OCI-LY1 (cell line): Measurements from ENCODE around the gene POLDIP3.

ENCODE experiments used
- H2AFZ ChIP-seq: fragments of 200-600 bp; sonication (generic), shearing (Covaris generic); 2 replicates; pipeline ENCODE4 v1.6.0; 2014; ENCODE audit warnings: antibody characterized with exemption, mild to moderate bottlenecking, low read length
- H3F3A ChIP-seq: fragments of 200-600 bp; sonication (generic), shearing (Covaris generic); 2 replicates; pipeline ENCODE4 v1.6.0; 2014; ENCODE audit warnings: mild to moderate bottlenecking, antibody characterized with exemption, low read length, moderate library complexity; ENCODE audit not compliant: insufficient read depth
- H3K27ac ChIP-seq: fragments of 200-600 bp; sonication (generic); 2 replicates; pipeline ENCODE4 v1.5.1; 2014; ENCODE audit warnings: low read length, mixed run types, mild to moderate bottlenecking, low read depth; ENCODE audit not compliant: poor library complexity, severe bottlenecking
- H3K27me3 ChIP-seq: fragments of 200-600 bp; sonication (generic); 2 replicates; pipeline ENCODE4 v1.6.0; 2014; ENCODE audit warnings: antibody characterized with exemption, mild to moderate bottlenecking, low read length, moderate library complexity; ENCODE audit not compliant: insufficient read depth
- H3K36me3 ChIP-seq: fragments of 200-600 bp; sonication (generic); 2 replicates; pipeline ENCODE4 v1.6.1; 2014; ENCODE audit warnings: mild to moderate bottlenecking, antibody characterized with exemption, low read length, moderate library complexity, mixed read lengths; ENCODE audit not compliant: insufficient read depth
- H3K4me1 ChIP-seq: fragments of 200-600 bp; sonication (generic); 2 replicates; pipeline ENCODE4 v1.5.1; 2014; ENCODE audit warnings: mild to moderate bottlenecking, low read length, moderate library complexity; ENCODE audit not compliant: insufficient read depth, severe bottlenecking
- H3K4me2 ChIP-seq: fragments of 200-600 bp; sonication (generic), shearing (Covaris generic); 2 replicates; pipeline ENCODE4 v1.6.1; 2014; ENCODE audit warnings: low read length
- H3K4me3 ChIP-seq: fragments of 200-600 bp; sonication (generic); 2 replicates; pipeline ENCODE4 v1.5.1; 2014; ENCODE audit warnings: low read length, low read depth, mild to moderate bottlenecking, mixed read lengths; ENCODE audit not compliant: poor library complexity, severe bottlenecking
- H3K79me2 ChIP-seq: fragments of 200-600 bp; shearing (Covaris generic); 2 replicates; pipeline ENCODE4 v1.6.1; 2016; ENCODE audit warnings: mixed run types, low read length, mixed read lengths; ENCODE audit not compliant: insufficient read depth
- H3K9ac ChIP-seq: fragments of 200-600 bp; sonication (generic), shearing (Covaris generic); 2 replicates; pipeline ENCODE4 v1.6.1; 2014; ENCODE audit warnings: mild to moderate bottlenecking, low read length, mixed read lengths
- H3K9me2 ChIP-seq: fragments of 200-600 bp; sonication (generic), shearing (Covaris generic); 2 replicates; pipeline ENCODE4 v1.6.1; 2014; ENCODE audit warnings: low read depth, mild to moderate bottlenecking, low read length, mixed read lengths
- H3K9me3 ChIP-seq: fragments of 200-600 bp; shearing (Covaris generic); 2 replicates; pipeline ENCODE4 v1.6.1; 2014; ENCODE audit warnings: low read length, mixed read lengths
- H4K20me1 ChIP-seq: fragments of 200-600 bp; sonication (generic), shearing (Covaris generic); 2 replicates; pipeline ENCODE4 v1.6.0; 2016; ENCODE audit warnings: mild to moderate bottlenecking, low read length; ENCODE audit not compliant: insufficient read depth
- CTCF ChIP-seq: fragments of 200-600 bp; sonication (generic), shearing (Covaris generic); IDR thresholded peaks from 2 replicates; pipeline ENCODE4 v1.5.1; 2017; ENCODE audit warnings: mild to moderate bottlenecking, antibody characterized with exemption, low read length, moderate library complexity, mixed read lengths
- EZH2 ChIP-seq: fragments of 200-600 bp; sonication (generic), shearing (Covaris generic); IDR thresholded peaks from 2 replicates; pipeline ENCODE4 v1.8.0; 2017; ENCODE audit warnings: borderline replicate concordance, mixed run types, mild to moderate bottlenecking, antibody characterized with exemption, low read length, moderate library complexity, mixed read lengths

POLDIP3 gene

GRCh38 chr22:42621505-42622002 is 6.9 kb upstream of the POLDIP3 start:
- Histone ChIP-seq H3K79me2 (no peaks in the 10 kb centered on the region), H3K36me3 (peaks cover 20% of the 10 kb centered on the region), H3K4me2 (no peak overlapping the region), H3K9ac (no peak overlapping the region), H2AFZ (no peak overlapping the region), H4K20me1 (no peaks in the 10 kb centered on the region), H3K27me3 (no peaks in the 10 kb centered on the region), H3K27ac (no peak overlapping the region), H3K9me2 (no peaks in the 10 kb centered on the region), H3K4me1 (peaks cover 27% of the 10 kb centered on the region), H3F3A (no peaks in the 10 kb centered on the region), H3K4me3 (no peak overlapping the region), H3K9me3 (no peaks in the 10 kb centered on the region)
- TF ChIP-seq EZH2 (no peak), CTCF (peak; percentile 95)

- H3K27ac ChIP-seq, result no peak overlapping the region
- no peaks in the 10 kb centered on the region for H3K27me3 ChIP-seq
- no peak overlapping the region for H2AFZ ChIP-seq
- no peak overlapping the region for H3K4me3 ChIP-seq
- H3K9ac ChIP-seq, result no peak overlapping the region
- H3K9me3 ChIP-seq, result no peaks in the 10 kb centered on the region
- no peaks in the 10 kb centered on the region for H4K20me1 ChIP-seq
- no peak overlapping the region for H3K4me2 ChIP-seq
- H3K9me2 ChIP-seq, result no peaks in the 10 kb centered on the region
- peaks cover 14% of the 10 kb centered on the region for H3K36me3 ChIP-seq
- H3F3A ChIP-seq, result peaks cover 4% of the 10 kb centered on the region; the same call in 1 of the 2 replicates
- TF ChIP-seq EZH2 (no peak), CTCF (no peak)
- peaks cover 34% of the 10 kb centered on the region for H3K4me1 ChIP-seq
- no peaks in the 10 kb centered on the region for H3K79me2 ChIP-seq
These were observed 5.4 kb upstream of the POLDIP3 start for GRCh38 chr22:42620084-42620483.

- Histone ChIP-seq H3K79me2 (no peaks in the 10 kb centered on the region), H3K4me2 (no peak overlapping the region), H3K4me3 (no peak overlapping the region), H3K9me3 (no peaks in the 10 kb centered on the region), H2AFZ (no peak overlapping the region), H3K27me3 (no peaks in the 10 kb centered on the region), H3K9ac (no peak overlapping the region), H3K4me1 (peaks cover 30% of the 10 kb centered on the region), H3K27ac (no peak overlapping the region), H3K36me3 (peaks cover 14% of the 10 kb centered on the region), H3K9me2 (no peaks in the 10 kb centered on the region), H3F3A (peaks cover 4% of the 10 kb centered on the region; the same call in 1 of the 2 replicates), H4K20me1 (no peaks in the 10 kb centered on the region)
- TF ChIP-seq EZH2 (no peak), CTCF (no peak)
These were observed 4.8 kb upstream of the POLDIP3 start for GRCh38 chr22:42619261-42620063.
